M059J (cell line): ENCODE results near the gene TSPO2. TPM values are rescaled to one million over a fixed set of nuclear protein-coding genes. Genes with fewer than 3 reads are reported as not detected.

Experiments used
- DNase-seq: peaks from one replicate; pipeline ENCODE4 v3.0.0-alpha.2; 2012; ENCODE audit warnings: low read depth
- total RNA-seq: library from RNA; depleted of rRNA; stranded (reverse); fragments of >200 nt; shearing (Covaris generic); gene quantifications from 2 replicates; pipeline ENCODE4 v1.2.3, GENCODE V29; 2014; rRNA removed

The TSPO2 gene
- total RNA-seq, 1 experiment from 2014 or later = not detected

DNA sequence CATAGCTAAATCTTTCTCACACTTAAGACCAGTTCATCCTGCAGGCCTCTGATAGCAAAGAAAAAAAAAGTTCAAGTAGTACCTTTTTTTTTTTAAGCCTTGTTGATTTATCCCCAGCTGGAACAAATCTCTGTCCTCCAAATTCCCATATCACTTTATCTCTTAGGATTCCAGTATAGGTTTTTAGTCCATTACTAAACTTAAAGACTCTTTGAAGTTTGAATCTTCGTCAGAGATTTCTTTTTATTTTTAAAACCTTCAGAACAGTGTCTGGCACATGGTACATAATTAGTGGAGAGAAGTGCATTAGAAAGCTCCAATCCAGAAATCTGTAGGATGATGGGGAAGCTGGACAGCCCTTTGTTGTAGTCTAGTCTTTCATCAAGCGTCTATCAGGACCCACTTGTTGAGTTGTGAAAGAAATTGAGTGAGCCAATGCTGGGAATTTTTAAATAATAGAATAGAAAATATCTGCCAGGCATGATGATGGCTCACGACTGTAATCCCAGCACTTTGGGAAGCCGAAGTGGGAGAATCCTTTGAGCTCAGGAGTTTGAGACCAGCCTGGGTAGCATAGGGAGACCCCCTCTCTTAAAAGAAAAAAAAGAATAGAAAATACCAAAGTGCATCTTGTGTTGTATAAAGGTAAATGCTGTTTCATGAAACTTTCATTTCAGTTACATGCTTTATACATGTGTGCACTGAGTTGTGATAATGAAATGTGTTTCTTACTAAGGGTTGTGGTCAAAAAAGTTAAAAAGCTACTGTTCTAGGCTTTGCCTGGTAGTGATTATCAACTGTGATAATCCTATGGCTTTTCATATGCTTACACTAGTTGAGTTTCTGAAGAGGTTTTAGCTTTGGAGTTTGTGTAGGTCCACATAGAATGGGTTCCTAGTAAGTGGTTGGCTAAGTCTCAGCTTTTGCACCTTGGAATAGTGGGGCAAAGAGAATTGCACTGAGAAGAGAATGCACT lies 33.7 kb downstream of the TSPO2 start:
- no peak for DNase-seq

- DNase-seq = no peak
These were observed 35.3 kb downstream of the TSPO2 start for GRCh38 chr6:41077536-41077935.

DNA sequence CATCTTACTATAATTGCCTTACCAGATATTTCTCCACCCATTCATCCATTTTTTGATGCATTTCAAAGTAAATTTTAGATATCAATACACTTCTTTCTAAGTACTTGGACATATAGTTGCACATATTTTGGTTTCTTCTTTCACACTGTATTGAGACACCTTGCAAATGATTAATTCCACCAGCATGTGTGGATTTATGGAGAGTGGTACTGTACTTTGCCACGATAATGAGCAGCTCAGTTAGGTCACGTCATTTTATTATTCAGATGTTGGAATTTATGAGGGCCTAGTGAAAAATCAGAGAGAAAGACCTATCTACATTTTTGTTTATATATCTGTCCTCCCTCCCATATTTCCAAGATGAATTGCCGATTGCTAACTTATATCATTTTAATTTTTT lies 35.8 kb downstream of the TSPO2 start:
- DNase-seq = no peak

DNA sequence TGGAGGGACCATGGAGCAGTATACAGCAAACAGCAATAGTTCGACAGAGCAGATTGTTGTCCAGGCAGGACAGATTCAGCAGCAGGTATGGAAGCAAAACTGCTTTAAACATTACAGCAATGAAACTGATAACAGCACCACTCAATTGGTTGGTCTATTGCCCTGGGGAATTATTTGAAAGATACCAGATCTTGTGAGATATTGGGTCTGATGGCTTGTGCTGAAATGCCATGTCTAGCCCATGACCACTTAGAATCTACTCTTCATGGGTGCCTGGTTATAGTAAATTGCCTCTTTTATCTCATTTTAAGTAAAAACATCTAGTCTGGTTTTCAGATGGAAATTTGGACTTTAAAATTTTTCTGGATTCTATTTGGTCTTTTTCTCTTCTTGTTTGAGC lies 36.8 kb downstream of the TSPO2 start:
- DNase-seq = no peak

GRCh38 chr6:41080621-41081020 lies 38.4 kb downstream of the TSPO2 start:
- DNase-seq = no peak

DNA sequence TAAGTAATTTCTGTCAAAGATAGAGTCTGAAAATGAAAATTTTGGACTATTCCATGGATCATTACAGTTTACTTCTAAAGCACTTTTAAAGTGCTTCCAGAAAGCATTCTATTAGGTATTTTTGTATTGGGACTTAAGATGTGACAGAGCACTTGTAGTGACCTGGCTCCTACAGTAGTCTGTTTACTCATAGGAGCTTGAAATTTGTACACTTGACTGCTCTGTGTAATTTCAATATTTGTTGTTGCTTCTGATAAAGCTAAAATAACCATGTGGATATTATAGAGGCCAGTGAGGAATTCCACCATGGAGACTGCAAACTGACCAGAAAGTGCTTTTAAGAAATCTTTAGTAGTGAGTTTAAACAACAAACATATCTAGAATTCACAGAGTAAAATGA lies 40.8 kb downstream of the TSPO2 start:
- no peak for DNase-seq

DNA sequence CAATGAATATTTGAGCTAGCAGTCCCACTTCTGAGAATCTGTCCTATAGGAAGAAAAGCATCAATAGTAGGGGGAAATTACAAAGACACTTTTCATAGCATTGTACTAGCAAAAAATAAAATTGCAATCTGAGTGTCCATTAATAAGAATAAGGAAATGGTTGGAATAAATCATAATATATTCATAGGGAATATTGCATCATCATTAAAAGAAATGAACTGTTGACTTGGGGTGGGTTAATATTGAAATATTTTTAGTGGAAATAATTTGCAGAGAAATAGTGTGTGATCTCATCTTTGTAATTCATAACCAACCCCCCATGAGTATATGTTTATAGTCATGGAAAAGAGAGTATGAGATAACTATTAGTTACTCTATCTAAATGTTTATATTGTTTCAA lies 42.9 kb downstream of the TSPO2 start:
- no peak for DNase-seq

DNA sequence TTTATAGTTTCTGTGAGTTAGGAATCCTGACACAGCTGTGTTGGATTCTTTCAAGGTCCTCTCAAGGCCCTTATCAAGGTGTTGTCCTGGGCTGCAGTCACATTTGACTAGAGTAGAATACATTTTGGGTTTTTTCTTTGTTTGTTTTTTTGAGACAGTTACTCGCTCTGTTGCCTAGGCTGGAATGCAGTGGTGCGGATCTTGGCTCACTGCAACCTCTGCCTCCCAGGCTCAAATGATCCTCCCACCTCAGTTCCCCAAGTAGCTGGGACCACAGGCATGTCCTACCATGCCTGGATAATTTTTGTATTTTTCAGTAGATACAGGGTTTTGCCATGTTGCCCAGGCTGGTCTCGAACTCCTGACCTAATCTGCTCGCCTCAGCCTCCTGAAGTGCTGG lies 46.2 kb downstream of the TSPO2 start:
- DNase-seq = no peak

DNA sequence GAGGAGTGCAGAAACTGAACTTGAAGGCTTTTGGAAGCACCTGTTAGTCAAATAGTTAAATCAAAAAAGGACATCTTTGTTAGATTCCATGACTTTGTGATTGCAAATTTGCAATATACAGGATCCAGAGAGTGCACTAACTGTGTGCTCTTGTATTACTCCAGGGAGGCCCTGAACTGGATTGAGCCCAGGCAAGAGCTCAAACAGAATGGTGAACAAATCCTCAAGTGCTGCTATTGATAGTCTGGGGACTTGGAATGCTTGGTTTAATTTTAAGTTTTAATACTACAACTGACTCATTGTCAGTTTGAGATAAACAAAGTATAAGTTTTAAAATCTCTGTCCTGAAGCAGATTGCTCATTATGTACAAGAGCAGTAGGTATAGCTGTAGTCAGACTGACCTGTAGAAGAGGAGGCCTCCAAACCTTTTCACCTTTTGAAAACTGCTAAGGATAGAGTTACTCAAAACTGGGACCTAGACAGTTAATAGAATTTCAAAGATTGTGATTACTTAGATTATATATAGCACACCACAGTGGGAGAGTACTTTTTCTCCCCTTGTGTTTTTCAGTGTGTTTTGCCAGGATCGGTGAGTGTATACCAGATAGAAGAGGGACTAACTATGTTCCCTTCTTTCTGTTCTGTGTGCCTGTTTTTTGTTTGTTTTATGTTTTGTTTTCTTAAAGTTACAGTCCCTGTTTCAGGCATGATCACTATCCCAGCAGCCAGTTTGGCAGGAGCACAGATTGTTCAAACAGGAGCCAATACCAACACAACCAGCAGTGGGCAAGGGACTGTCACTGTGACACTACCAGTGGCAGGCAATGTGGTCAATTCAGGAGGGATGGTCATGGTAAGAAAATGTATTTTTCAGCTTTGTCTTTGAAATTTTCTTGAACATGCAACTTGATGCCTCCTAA lies 48.8 kb downstream of the TSPO2 start:
- DNase-seq = no peak

DNA sequence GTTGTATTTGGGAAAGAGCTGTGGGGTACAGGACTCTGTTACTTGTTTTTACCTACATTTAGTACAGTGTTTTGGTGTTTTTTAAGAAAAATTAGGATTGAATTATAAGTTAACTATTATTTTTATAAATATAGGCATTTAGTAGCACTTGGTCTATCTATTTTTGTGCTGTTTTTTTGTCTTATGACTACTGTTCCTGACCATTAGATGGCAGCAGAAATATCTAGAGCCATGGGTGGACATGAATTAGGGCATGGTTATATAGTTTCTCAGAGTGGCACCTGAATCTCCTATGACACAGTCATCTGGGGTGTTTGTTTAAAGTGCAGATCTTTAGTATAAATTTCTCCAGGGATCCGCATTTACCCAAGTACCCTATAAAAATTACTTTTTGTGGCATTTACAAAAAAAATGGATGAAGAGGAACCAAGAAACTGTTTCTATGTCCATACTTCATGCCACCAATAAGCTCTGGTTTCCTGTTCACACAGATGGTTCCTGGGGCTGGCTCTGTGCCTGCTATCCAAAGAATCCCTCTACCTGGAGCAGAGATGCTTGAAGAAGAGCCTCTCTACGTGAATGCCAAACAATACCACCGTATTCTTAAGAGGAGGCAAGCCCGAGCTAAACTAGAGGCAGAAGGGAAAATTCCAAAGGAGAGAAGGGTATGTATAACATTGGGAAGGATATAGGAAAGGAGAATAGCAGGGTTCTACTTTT lies 50.3 kb downstream of the TSPO2 start:
- peak; percentile 23 for DNase-seq

GRCh38 chr6:41093729-41094128 lies 51.5 kb downstream of the TSPO2 start:
- no peak for DNase-seq

Other genes starting within 250 kb of the TSPO2 start
- 0.02 and 0.20 TPM in 2 replicates for gene UNC5CL, start 3.2 kb upstream of the TSPO2 start, total RNA-seq
- not detected in 2 replicates for gene APOBEC2, start 10.7 kb downstream of the TSPO2 start, total RNA-seq
- 17.7 and 23.0 TPM in 2 replicates for gene OARD1, start 29.9 kb downstream of the TSPO2 start, total RNA-seq
- 9.4 and 19.2 TPM in 2 replicates for gene NFYA, start 30.5 kb downstream of the TSPO2 start, total RNA-seq
- gene TREML1, start 111.9 kb downstream of the TSPO2 start, total RNA-seq = not detected in 2 replicates
- not detected in 2 replicates for gene TREM2, start 120.6 kb downstream of the TSPO2 start, total RNA-seq
- not detected in 2 replicates for gene TREML2, start 158.7 kb downstream of the TSPO2 start, total RNA-seq
- not detected in 2 replicates for gene TREML4, start 185.9 kb downstream of the TSPO2 start, total RNA-seq
- not detected in 2 replicates for gene TREM1, start 244.2 kb downstream of the TSPO2 start, total RNA-seq